Smooth muscle cell (in vitro differentiated cells): ENCODE data around the gene MBTPS2. TPM values are rescaled to one million over a fixed set of nuclear protein-coding genes. Genes with fewer than 3 reads are reported as not detected.

Experiments used
- DNase-seq: peaks from one replicate; lab custom pipeline; 2025; ENCODE audit not compliant: unreplicated experiment; lab: John Stamatoyannopoulos, UW
- H2AFZ ChIP-seq: fragments of 200-600 bp; sonication (generic); 2 replicates; pipeline ENCODE4 v1.6.0; 2016; ENCODE audit warnings: antibody characterized with exemption, low read depth, mild to moderate bottlenecking
- H3F3A ChIP-seq: fragments of 200-600 bp; sonication (generic); 2 replicates; pipeline ENCODE4 v1.6.0; 2017; ENCODE audit warnings: antibody characterized with exemption, low read depth
- H3K27ac ChIP-seq: fragments of 200-600 bp; sonication (generic); 2 replicates; pipeline ENCODE4 v1.5.1; 2016; ENCODE audit warnings: low read depth, mild to moderate bottlenecking
- H3K27me3 ChIP-seq: fragments of 200-600 bp; sonication (generic); 2 replicates; pipeline ENCODE4 v1.6.1; 2016; ENCODE audit warnings: low read depth, mild to moderate bottlenecking
- H3K36me3 ChIP-seq: fragments of 200-600 bp; sonication (generic); 2 replicates; pipeline ENCODE4 v1.5.1; 2016; ENCODE audit warnings: low read depth
- H3K4me1 ChIP-seq: fragments of 200-600 bp; sonication (generic); 2 replicates; pipeline ENCODE4 v1.5.1; 2016; ENCODE audit warnings: low read depth
- H3K4me2 ChIP-seq: fragments of 200-600 bp; sonication (generic); 2 replicates; pipeline ENCODE4 v1.6.0; 2016; ENCODE audit warnings: mild to moderate bottlenecking
- H3K4me3 ChIP-seq: fragments of 200-600 bp; sonication (generic); 2 replicates; pipeline ENCODE4 v1.5.1; 2016; ENCODE audit warnings: mild to moderate bottlenecking
- H3K79me2 ChIP-seq: fragments of 200-600 bp; sonication (generic); 2 replicates; pipeline ENCODE4 v1.6.0; 2016; ENCODE audit warnings: low read depth, mild to moderate bottlenecking
- H3K9ac ChIP-seq: fragments of 200-600 bp; sonication (generic); 2 replicates; pipeline ENCODE4 v1.6.0; 2016; ENCODE audit warnings: low read depth
- H3K9me3 ChIP-seq: fragments of 200-600 bp; sonication (generic); replicated peaks from 2 replicates; pipeline ENCODE4 v1.5.1; 2016; ENCODE audit warnings: low read depth
- H4K20me1 ChIP-seq: fragments of 200-600 bp; sonication (generic); 2 replicates; pipeline ENCODE4 v1.6.0; 2016; ENCODE audit warnings: low read depth
- WGBS: methylation state at CpG from one replicate; pipeline ENCODE4 v1.1.7; 2016; ENCODE audit warnings: low lambda C conversion rate; 5-methylcytosine and 5-hydroxymethylcytosine counted together
- polyA plus RNA-seq: library from polyadenylated mRNA; unstranded; fragments of >200 nt; fragmentation: Nextera tagmentation; extraction: Ambion mirVana; gene quantifications from 2 replicates; pipeline ENCODE4 v1.2.1, GENCODE V29; 2016
- total RNA-seq: library from RNA; depleted of rRNA; stranded (reverse); fragments of >200 nt; gene quantifications from 2 replicates; pipeline ENCODE4 v1.2.3, GENCODE V29; 2014
- TF ChIP-seq, protein P1 (sequence below): fragments of 200-600 bp; sonication (generic); IDR thresholded peaks from 2 replicates; pipeline ENCODE4 v1.5.1; 2017; ENCODE audit warnings: borderline replicate concordance, mild to moderate bottlenecking, antibody characterized with exemption; ENCODE audit not compliant: insufficient read depth, poor library complexity, severe bottlenecking

MBTPS2 gene
- total and polyA plus RNA-seq, 2 experiments from 2014 or later = 14.1 to 16.6 TPM

DNA sequence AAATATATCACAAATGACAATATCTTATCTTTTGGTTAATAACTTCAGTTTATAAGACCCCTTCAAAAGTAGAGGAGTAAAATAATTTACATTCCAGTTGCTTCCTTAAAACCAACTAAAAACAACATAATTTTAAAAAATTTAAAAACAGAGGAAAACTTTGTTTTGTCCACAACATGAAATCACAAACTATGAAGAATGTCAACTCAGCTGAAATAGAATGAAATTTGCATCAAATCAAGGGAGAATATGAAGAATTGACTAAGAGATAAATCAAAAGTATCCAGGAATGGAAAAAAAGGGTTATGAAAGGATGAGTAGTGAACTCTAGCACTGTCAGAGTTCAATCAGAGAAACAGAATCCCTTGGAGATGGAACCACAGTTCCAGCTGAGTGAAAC, 14.2 kb downstream of the MBTPS2 start:
- Histone ChIP-seq H3K27me3 (no peaks in the 10 kb centered on the region), H3K79me2 (no peaks in the 10 kb centered on the region), H3K27ac (no peak overlapping the region), H3K9me3 (peaks cover 2% of the 10 kb centered on the region), H3K4me1 (no peaks in the 10 kb centered on the region), H3K4me2 (no peak overlapping the region), H3F3A (no peaks in the 10 kb centered on the region), H2AFZ (no peak overlapping the region), H3K4me3 (no peak overlapping the region), H3K9ac (no peak overlapping the region), H3K36me3 (no peaks in the 10 kb centered on the region), H4K20me1 (no peaks in the 10 kb centered on the region)
- TF ChIP-seq, protein P1, sequence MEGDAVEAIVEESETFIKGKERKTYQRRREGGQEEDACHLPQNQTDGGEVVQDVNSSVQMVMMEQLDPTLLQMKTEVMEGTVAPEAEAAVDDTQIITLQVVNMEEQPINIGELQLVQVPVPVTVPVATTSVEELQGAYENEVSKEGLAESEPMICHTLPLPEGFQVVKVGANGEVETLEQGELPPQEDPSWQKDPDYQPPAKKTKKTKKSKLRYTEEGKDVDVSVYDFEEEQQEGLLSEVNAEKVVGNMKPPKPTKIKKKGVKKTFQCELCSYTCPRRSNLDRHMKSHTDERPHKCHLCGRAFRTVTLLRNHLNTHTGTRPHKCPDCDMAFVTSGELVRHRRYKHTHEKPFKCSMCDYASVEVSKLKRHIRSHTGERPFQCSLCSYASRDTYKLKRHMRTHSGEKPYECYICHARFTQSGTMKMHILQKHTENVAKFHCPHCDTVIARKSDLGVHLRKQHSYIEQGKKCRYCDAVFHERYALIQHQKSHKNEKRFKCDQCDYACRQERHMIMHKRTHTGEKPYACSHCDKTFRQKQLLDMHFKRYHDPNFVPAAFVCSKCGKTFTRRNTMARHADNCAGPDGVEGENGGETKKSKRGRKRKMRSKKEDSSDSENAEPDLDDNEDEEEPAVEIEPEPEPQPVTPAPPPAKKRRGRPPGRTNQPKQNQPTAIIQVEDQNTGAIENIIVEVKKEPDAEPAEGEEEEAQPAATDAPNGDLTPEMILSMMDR = no peak
- no peak for DNase-seq

DNA sequence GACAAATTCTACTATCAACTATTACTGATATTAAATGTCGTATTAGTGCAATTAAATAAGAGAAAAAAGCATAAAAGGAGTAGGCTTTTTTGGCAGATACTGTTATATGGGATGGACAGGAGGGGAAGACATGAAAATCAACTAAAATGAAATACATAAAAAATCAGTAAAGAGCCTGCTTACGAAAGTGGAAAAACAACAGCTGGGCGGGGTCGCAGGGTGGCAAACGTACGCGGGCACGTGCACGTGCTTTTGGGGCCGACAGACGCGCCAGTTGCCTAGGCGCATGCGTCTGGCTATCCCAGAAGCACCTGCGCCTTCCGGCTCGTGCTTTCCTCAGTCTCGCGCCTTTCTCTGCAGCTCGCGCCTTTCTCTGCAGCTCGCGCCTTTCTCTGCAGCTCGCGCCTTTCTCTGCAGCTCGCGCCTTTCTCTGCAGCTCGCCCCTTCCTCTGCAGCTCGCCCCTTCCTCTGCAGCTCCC, 16.6 kb downstream of the MBTPS2 start, which contains the start of gene YY2:
Gene YY2, plus strand, starts transcription at position 51 of the 479 bp plus-strand sequence. CDS start 498 bp downstream, outside the sequence.
- no peaks in the 10 kb centered on the region for H3K36me3 ChIP-seq
- H3K4me2 ChIP-seq = no peak within 1 kb of the TSS
- no peaks in the 10 kb centered on the region for H3K4me1 ChIP-seq
- peaks cover 2% of the 10 kb centered on the region for H3K9me3 ChIP-seq
- no peaks in the 10 kb centered on the region for H3K27me3 ChIP-seq
- no peak within 1 kb of the TSS for H3K4me3 ChIP-seq
- no peak within 1 kb of the TSS for H3K27ac ChIP-seq
- TF ChIP-seq, protein P1 = no peak
- no peaks in the 10 kb centered on the region for H3F3A ChIP-seq
- DNase-seq = no peak
- no peaks in the 10 kb centered on the region for H3K79me2 ChIP-seq
- H4K20me1 ChIP-seq = no peaks in the 10 kb centered on the region
- WGBS = 96% methylated on average over 12 of the region's 29 CpGs
- no peak within 1 kb of the TSS for H3K9ac ChIP-seq
- no peak within 1 kb of the TSS for H2AFZ ChIP-seq

DNA sequence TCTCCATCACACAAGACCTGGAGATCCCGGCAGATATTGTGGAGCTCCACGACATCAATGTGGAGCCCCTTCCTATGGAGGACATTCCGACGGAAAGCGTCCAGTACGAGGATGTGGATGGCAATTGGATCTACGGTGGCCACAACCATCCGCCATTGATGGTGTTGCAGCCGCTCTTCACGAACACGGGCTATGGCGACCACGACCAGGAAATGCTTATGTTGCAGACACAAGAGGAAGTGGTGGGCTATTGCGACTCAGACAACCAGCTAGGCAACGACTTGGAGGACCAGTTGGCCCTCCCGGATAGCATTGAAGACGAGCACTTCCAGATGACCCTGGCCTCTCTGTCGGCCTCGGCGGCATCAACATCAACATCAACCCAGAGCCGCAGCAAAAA, 17.1 kb downstream of the MBTPS2 start:
- Histone ChIP-seq H3K4me3 (no peak overlapping the region), H3K27me3 (no peaks in the 10 kb centered on the region), H4K20me1 (no peaks in the 10 kb centered on the region), H3K36me3 (no peaks in the 10 kb centered on the region), H3K27ac (no peak overlapping the region), H2AFZ (no peak overlapping the region), H3F3A (no peaks in the 10 kb centered on the region), H3K4me2 (no peak overlapping the region), H3K4me1 (no peaks in the 10 kb centered on the region), H3K9me3 (peaks cover 2% of the 10 kb centered on the region), H3K79me2 (no peaks in the 10 kb centered on the region), H3K9ac (no peak overlapping the region)
- no peak for DNase-seq
- TF ChIP-seq, protein P1 = no peak
- WGBS = 96% methylated on average over 21 of the region's 21 CpGs

DNA sequence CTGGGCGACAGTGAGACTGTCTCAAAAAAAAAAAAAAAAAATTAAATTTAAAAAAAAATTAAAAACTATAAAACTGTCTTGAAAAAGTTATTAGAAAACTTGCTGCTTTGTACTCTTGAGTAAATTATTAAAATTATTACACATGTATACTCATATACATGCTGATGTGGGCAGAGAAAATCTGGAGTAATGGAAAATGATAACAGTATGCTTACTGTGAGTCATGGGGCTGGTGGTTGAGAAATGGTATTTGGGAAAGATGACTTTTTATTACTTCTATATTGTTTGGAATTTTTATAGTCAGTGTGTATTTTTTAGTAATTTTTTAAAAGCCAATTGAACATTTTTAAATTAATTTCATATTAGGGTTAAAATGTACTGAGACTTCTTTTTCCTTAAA, 23.8 kb downstream of the MBTPS2 start:
- Histone ChIP-seq H3K9ac (no peak overlapping the region), H3K79me2 (no peaks in the 10 kb centered on the region), H2AFZ (no peak overlapping the region), H3K4me1 (no peaks in the 10 kb centered on the region), H3F3A (no peaks in the 10 kb centered on the region), H4K20me1 (no peaks in the 10 kb centered on the region), H3K9me3 (no peaks in the 10 kb centered on the region), H3K4me3 (no peak overlapping the region), H3K36me3 (no peaks in the 10 kb centered on the region), H3K27ac (no peak overlapping the region), H3K4me2 (no peak overlapping the region), H3K27me3 (no peaks in the 10 kb centered on the region)
- TF ChIP-seq, protein P1 = no peak
- 100% methylated on average over 1 of the region's 1 CpG for WGBS
- no peak for DNase-seq
